HG03565 (cell line): ENCODE measurements around the gene PRRT3.

Experiments used
- ATAC-seq: cut with Tn5 transposase; IDR thresholded peaks from one replicate; pipeline ENCODE4 v1.9.1; 2021; ENCODE audit warnings: mild to moderate bottlenecking, moderate library complexity; ENCODE audit not compliant: unreplicated experiment

PRRT3 gene

GRCh38 chr3:9951962-9952805 is at the start of gene PRRT3:
PRRT3 (minus strand) TSS chr3:9952408; CDS start chr3:9950115, 2,293 bp downstream.
- peak; percentile 62 for ATAC-seq

- no peak for ATAC-seq
Measured at GRCh38 chr3:10000686-10001085, 48.5 kb upstream of the PRRT3 start.

GRCh38 chr3:9994086-9994844 is 42.1 kb upstream of the PRRT3 start:
- no peak for ATAC-seq

GRCh38 chr3:9986230-9986725 is 34.1 kb upstream of the PRRT3 start:
- peak; percentile 20 for ATAC-seq

- no peak for ATAC-seq
Measured at GRCh38 chr3:9980251-9980650, 28.0 kb upstream of the PRRT3 start.

GRCh38 chr3:9978710-9979305 is 26.6 kb upstream of the PRRT3 start:
- ATAC-seq: no peak

- ATAC-seq: no peak
Measured at GRCh38 chr3:9976721-9977709, 24.8 kb upstream of the PRRT3 start.

- ATAC-seq: no peak
Measured at GRCh38 chr3:9970020-9970652, 17.9 kb upstream of the PRRT3 start.

GRCh38 chr3:9969632-9970019 is 17.4 kb upstream of the PRRT3 start:
- no peak for ATAC-seq

GRCh38 chr3:9966841-9967240 is 14.6 kb upstream of the PRRT3 start:
- ATAC-seq: no peak

GRCh38 chr3:9965200-9965875 is 13.1 kb upstream of the PRRT3 start:
- ATAC-seq: no peak

GRCh38 chr3:9957214-9957613 is 5.0 kb upstream of the PRRT3 start:
- no peak for ATAC-seq

GRCh38 chr3:9955611-9956352 is 3.6 kb upstream of the PRRT3 start:
- ATAC-seq: no peak

GRCh38 chr3:9955067-9955502 is 2.9 kb upstream of the PRRT3 start:
- no peak for ATAC-seq

- no peak for ATAC-seq
Measured at GRCh38 chr3:9951598-9951961, 628 bp downstream of the PRRT3 start.

- ATAC-seq: no peak
Measured at GRCh38 chr3:9951126-9951525, 1.1 kb downstream of the PRRT3 start.

GRCh38 chr3:9949626-9950025 is 2.6 kb downstream of the PRRT3 start:
- ATAC-seq: no peak

GRCh38 chr3:9949115-9949514 is 3.1 kb downstream of the PRRT3 start:
- ATAC-seq: no peak

- ATAC-seq: no peak
Measured at GRCh38 chr3:9948586-9948985, 3.6 kb downstream of the PRRT3 start.
